DND-41 (cell line): ENCODE data around the gene CNIH4.

Experiments
- EZH2 ChIP-seq: IDR thresholded peaks from 3 replicates; pipeline ENCODE4 v1.6.1; 2012; ENCODE audit warnings: borderline replicate concordance, low read depth, mild to moderate bottlenecking, moderate library complexity, low read length, inconsistent platforms; ENCODE audit not compliant: severe bottlenecking
- TF ChIP-seq, protein P1 (sequence below): IDR thresholded peaks from 2 replicates; pipeline ENCODE4 v1.5.1; 2012; ENCODE audit warnings: borderline replicate concordance, low read length, moderate library complexity, mild to moderate bottlenecking; ENCODE audit not compliant: poor library complexity, severe bottlenecking; ENCODE audit errors: extremely low read depth

DNA sequence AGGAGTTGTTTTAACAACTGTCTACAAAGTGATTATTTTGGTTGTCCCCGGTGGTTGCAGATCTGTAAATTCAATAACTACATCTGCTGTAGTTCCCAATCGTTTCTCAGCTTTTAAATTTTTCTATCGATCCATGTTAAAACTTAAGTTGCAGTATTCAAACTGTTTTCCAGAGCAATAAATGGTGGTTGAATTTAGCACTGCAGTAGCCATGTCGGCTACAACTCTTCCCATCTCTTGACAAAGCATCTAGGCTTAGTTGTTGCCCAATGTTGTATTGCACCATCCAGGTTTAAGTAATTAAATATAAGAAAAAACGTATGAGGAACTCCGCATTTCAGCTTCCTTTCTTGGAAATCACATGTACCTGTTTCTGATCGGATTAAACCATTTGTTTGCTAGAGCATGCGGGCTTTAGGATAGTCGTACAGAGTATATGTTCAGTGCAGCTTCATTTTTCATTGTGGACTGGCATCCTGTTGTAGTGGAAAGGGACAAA, 996 bp downstream of the CNIH4 start:
- no peak for TF ChIP-seq EZH2
- TF ChIP-seq, protein P1, sequence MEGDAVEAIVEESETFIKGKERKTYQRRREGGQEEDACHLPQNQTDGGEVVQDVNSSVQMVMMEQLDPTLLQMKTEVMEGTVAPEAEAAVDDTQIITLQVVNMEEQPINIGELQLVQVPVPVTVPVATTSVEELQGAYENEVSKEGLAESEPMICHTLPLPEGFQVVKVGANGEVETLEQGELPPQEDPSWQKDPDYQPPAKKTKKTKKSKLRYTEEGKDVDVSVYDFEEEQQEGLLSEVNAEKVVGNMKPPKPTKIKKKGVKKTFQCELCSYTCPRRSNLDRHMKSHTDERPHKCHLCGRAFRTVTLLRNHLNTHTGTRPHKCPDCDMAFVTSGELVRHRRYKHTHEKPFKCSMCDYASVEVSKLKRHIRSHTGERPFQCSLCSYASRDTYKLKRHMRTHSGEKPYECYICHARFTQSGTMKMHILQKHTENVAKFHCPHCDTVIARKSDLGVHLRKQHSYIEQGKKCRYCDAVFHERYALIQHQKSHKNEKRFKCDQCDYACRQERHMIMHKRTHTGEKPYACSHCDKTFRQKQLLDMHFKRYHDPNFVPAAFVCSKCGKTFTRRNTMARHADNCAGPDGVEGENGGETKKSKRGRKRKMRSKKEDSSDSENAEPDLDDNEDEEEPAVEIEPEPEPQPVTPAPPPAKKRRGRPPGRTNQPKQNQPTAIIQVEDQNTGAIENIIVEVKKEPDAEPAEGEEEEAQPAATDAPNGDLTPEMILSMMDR: no peak
